ENCODE data around the gene A4GALT. TPM values are rescaled to one million over a fixed set of nuclear protein-coding genes. Genes with fewer than 3 reads are reported as not detected.

A4GALT gene
- total and polyA plus RNA-seq, 2 experiments from 2014 or later: 7.0 to 16.2 TPM

- peaks cover 8% of the 10 kb centered on the region for H3K27me3 Mint-ChIP-seq (ENCODE audit: insufficient read depth, low read depth, poor library complexity)
- TF ChIP-seq STAT1 (IDR thresholded peaks at IDR 0.05; ENCODE audit: unreplicated experiment) (no peak), EZH2phosphoT487 (IDR thresholded peaks at IDR 0.05; ENCODE audit: unreplicated experiment) (no peak), ZNF331 (CRISPR knock-in tag; IDR thresholded peaks at IDR 0.05; ENCODE audit: low read depth) (no peak), CREB1 (CRISPR knock-in tag; IDR thresholded peaks at IDR 0.05; ENCODE audit: low read depth) (no peak), EZH2 (IDR thresholded peaks at IDR 0.05; ENCODE audit: low read depth, unreplicated experiment) (no peak), ETS1 (IDR thresholded peaks at IDR 0.05) (no peak), NANOG (IDR thresholded peaks at IDR 0.05; ENCODE audit: borderline replicate concordance) (no peak), REST (IDR thresholded peaks at IDR 0.05; ENCODE audit: unreplicated experiment) (no peak)
- TF ChIP-seq, protein P1, sequence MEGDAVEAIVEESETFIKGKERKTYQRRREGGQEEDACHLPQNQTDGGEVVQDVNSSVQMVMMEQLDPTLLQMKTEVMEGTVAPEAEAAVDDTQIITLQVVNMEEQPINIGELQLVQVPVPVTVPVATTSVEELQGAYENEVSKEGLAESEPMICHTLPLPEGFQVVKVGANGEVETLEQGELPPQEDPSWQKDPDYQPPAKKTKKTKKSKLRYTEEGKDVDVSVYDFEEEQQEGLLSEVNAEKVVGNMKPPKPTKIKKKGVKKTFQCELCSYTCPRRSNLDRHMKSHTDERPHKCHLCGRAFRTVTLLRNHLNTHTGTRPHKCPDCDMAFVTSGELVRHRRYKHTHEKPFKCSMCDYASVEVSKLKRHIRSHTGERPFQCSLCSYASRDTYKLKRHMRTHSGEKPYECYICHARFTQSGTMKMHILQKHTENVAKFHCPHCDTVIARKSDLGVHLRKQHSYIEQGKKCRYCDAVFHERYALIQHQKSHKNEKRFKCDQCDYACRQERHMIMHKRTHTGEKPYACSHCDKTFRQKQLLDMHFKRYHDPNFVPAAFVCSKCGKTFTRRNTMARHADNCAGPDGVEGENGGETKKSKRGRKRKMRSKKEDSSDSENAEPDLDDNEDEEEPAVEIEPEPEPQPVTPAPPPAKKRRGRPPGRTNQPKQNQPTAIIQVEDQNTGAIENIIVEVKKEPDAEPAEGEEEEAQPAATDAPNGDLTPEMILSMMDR (conservative IDR thresholded peaks at IDR 0.05; ENCODE audit: low read depth in 2 of 2): no peak
- TF ChIP-seq, protein P2, sequence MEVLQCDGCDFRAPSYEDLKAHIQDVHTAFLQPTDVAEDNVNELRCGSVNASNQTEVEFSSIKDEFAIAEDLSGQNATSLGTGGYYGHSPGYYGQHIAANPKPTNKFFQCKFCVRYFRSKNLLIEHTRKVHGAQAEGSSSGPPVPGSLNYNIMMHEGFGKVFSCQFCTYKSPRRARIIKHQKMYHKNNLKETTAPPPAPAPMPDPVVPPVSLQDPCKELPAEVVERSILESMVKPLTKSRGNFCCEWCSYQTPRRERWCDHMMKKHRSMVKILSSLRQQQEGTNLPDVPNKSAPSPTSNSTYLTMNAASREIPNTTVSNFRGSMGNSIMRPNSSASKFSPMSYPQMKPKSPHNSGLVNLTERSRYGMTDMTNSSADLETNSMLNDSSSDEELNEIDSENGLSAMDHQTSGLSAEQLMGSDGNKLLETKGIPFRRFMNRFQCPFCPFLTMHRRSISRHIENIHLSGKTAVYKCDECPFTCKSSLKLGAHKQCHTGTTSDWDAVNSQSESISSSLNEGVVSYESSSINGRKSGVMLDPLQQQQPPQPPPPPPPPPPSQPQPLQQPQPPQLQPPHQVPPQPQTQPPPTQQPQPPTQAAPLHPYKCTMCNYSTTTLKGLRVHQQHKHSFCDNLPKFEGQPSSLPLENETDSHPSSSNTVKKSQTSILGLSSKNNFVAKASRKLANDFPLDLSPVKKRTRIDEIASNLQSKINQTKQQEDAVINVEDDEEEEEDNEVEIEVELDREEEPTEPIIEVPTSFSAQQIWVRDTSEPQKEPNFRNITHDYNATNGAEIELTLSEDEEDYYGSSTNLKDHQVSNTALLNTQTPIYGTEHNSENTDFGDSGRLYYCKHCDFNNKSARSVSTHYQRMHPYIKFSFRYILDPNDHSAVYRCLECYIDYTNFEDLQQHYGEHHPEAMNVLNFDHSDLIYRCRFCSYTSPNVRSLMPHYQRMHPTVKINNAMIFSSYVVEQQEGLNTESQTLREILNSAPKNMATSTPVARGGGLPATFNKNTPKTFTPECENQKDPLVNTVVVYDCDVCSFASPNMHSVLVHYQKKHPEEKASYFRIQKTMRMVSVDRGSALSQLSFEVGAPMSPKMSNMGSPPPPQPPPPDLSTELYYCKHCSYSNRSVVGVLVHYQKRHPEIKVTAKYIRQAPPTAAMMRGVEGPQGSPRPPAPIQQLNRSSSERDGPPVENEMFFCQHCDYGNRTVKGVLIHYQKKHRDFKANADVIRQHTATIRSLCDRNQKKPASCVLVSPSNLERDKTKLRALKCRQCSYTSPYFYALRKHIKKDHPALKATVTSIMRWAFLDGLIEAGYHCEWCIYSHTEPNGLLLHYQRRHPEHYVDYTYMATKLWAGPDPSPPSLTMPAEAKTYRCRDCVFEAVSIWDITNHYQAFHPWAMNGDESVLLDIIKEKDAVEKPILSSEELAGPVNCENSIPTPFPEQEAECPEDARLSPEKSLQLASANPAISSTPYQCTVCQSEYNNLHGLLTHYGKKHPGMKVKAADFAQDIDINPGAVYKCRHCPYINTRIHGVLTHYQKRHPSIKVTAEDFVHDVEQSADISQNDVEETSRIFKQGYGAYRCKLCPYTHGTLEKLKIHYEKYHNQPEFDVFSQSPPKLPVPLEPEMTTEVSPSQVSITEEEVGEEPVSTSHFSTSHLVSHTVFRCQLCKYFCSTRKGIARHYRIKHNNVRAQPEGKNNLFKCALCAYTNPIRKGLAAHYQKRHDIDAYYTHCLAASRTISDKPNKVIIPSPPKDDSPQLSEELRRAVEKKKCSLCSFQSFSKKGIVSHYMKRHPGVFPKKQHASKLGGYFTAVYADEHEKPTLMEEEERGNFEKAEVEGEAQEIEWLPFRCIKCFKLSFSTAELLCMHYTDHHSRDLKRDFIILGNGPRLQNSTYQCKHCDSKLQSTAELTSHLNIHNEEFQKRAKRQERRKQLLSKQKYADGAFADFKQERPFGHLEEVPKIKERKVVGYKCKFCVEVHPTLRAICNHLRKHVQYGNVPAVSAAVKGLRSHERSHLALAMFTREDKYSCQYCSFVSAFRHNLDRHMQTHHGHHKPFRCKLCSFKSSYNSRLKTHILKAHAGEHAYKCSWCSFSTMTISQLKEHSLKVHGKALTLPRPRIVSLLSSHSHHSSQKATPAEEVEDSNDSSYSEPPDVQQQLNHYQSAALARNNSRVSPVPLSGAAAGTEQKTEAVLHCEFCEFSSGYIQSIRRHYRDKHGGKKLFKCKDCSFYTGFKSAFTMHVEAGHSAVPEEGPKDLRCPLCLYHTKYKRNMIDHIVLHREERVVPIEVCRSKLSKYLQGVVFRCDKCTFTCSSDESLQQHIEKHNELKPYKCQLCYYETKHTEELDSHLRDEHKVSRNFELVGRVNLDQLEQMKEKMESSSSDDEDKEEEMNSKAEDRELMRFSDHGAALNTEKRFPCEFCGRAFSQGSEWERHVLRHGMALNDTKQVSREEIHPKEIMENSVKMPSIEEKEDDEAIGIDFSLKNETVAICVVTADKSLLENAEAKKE (CRISPR knock-in tag; IDR thresholded peaks at IDR 0.05): no peak
- no peak overlapping the region for H3K4me3 Mint-ChIP-seq
- no peak for ATAC-seq
- Histone ChIP-seq H3K27ac (ENCODE audit: low read depth) (no peak overlapping the region), H3F3A (replicated peaks; ENCODE audit: low read depth) (no peaks in the 10 kb centered on the region), H3K4me1 (ENCODE audit: insufficient read depth) (peaks cover 7% of the 10 kb centered on the region; the same call in 1 of the 2 replicates), H3K4me3 (no peak overlapping the region), H3K27me3 (ENCODE audit: insufficient read depth) (no peaks in the 10 kb centered on the region), H3K9me2 (ENCODE audit: insufficient read depth) (no peaks in the 10 kb centered on the region), H3K36me3 (ENCODE audit: insufficient read depth) (no peaks in the 10 kb centered on the region), H2AFZ (no peak overlapping the region), H3K4me2 (no peak overlapping the region), H3K79me2 (replicated peaks; ENCODE audit: insufficient read depth) (no peaks in the 10 kb centered on the region), H4K20me1 (replicated peaks; ENCODE audit: insufficient read depth) (no peaks in the 10 kb centered on the region)
- DNase-seq (ENCODE audit: low spot score): no peak
- H3K36me3 Mint-ChIP-seq (ENCODE audit: low read depth): peaks cover 3% of the 10 kb centered on the region; the same call in 1 of the 3 replicates
- H3K27ac Mint-ChIP-seq: no peak overlapping the region
- peaks cover 13% of the 10 kb centered on the region for H3K4me1 Mint-ChIP-seq
- H3K9me3 Mint-ChIP-seq: peaks cover 7% of the 10 kb centered on the region; the same call in 1 of the 3 replicates
These were observed 32.2 kb upstream of the A4GALT start for GRCh38 chr22:42752912-42753311.
